ENCODE data around the gene ROR2. TPM values are rescaled to one million over a fixed set of nuclear protein-coding genes. Genes with fewer than 3 reads are reported as not detected.
A peak's percentile ranks its signal among the peaks of the same experiment; 100 is the strongest.

ROR2 gene
- total and polyA plus RNA-seq, 2 of the 8 experiments (the other 6 are each of a cell fraction or from before 2014, with no cell fraction given): 2.7 to 4.3 TPM

- 0 out of 2 replicates have a peak, but pooled peaks have one; percentile 18 for TF ChIP-seq MAX (IDR thresholded peaks at IDR 0.05)
Measured at GRCh38 chr9:91681461-91682305, 268.3 kb downstream of the ROR2 start (continued).

Data from H1 (cell line).